Mesothelial cell of epicardium (in vitro differentiated cells): Measurements from ENCODE around the gene MT1F. TPM values are rescaled to one million over a fixed set of nuclear protein-coding genes. Genes with fewer than 3 reads are reported as not detected.
"Not testable (repeated sequence)": the region's sequence is repeated elsewhere in the genome, so short reads cannot be mapped to it uniquely, and the experiment has no call there.

Experiments
- DNase-seq, 2 experiments: peaks; one replicate each; pipeline ENCODE4 v3.0.0; 2021; ENCODE audit warnings: low spot score in 2 of 2; ENCODE audit not compliant: unreplicated experiment in 2 of 2
- H3K27ac Mint-ChIP-seq: 2 replicates; pipeline ENCODE4 v1.8.0; 2021; ENCODE audit warnings: mixed read lengths
- H3K27me3 Mint-ChIP-seq: 2 replicates; pipeline ENCODE4 v1.8.0; 2021; ENCODE audit warnings: low read depth, mixed read lengths
- H3K36me3 Mint-ChIP-seq: 2 replicates; pipeline ENCODE4 v1.8.0; 2021; ENCODE audit warnings: mixed read lengths
- H3K4me1 Mint-ChIP-seq: 2 replicates; pipeline ENCODE4 v1.8.0; 2021; ENCODE audit warnings: mixed read lengths
- H3K4me3 Mint-ChIP-seq: 2 replicates; pipeline ENCODE4 v1.8.0; 2021; ENCODE audit warnings: mild to moderate bottlenecking, moderate library complexity, mixed read lengths
- H3K9me3 Mint-ChIP-seq: 2 replicates; pipeline ENCODE4 v1.8.0; 2021; ENCODE audit warnings: mixed read lengths
- total RNA-seq: library from RNA; stranded (reverse); gene quantifications from 3 replicates; pipeline ENCODE4 v1.2.1, GENCODE V29; 2021
- TF ChIP-seq, protein P1 (sequence below): fragments of 200-600 bp; sonication (generic); IDR thresholded peaks from one replicate; pipeline ENCODE4 v1.5.0; 2021; ENCODE audit warnings: antibody characterized with exemption; ENCODE audit not compliant: unreplicated experiment

MT1F gene
- total RNA-seq, 1 donor from 2014 or later, result 0.63 TPM

DNA sequence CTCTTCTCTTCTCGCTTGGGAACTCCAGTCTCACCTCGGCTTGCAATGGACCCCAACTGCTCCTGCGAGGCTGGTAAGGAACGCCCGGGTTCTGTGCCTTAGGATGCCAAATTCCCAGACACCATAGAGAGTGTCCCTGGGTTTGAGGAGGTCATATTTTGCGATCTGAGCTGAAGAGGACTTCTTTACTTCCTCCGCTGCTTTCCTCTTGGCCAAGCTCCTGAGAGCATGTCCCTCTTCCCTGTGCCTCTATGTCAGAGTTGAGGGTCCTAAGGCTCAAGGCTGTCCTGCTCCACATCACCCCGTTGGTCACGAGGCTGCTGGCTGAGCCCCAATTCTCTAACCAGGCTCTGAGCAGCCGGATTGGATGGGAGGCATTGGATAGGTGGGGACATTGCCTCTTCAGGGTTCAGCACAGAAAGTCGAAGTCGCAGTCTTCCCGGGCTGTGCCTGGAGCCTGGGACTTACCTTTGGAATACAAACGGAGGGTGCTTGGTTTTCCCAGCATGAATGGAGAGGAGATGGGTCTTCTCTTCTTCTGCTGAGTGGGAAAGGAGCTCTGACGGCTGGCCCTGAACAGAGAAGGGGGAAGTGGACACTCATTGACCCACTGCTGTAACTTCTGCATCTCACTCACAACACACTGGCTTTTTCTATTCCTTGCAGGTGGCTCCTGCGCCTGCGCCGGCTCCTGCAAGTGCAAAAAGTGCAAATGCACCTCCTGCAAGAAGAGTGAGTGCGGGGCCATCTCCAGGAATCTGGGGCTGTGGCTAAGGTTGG, 12.3 kb downstream of the MT1F start:
- Mint-ChIP-seq H3K4me3 (no peak overlapping the region), H3K27ac (no peak overlapping the region), H3K4me1 (peaks cover 9% of the 10 kb centered on the region), H3K9me3 (no peaks in the 10 kb centered on the region), H3K36me3 (no peaks in the 10 kb centered on the region), H3K27me3 (peaks cover 98% of the 10 kb centered on the region)
- no peak for DNase-seq
- TF ChIP-seq, protein P1, sequence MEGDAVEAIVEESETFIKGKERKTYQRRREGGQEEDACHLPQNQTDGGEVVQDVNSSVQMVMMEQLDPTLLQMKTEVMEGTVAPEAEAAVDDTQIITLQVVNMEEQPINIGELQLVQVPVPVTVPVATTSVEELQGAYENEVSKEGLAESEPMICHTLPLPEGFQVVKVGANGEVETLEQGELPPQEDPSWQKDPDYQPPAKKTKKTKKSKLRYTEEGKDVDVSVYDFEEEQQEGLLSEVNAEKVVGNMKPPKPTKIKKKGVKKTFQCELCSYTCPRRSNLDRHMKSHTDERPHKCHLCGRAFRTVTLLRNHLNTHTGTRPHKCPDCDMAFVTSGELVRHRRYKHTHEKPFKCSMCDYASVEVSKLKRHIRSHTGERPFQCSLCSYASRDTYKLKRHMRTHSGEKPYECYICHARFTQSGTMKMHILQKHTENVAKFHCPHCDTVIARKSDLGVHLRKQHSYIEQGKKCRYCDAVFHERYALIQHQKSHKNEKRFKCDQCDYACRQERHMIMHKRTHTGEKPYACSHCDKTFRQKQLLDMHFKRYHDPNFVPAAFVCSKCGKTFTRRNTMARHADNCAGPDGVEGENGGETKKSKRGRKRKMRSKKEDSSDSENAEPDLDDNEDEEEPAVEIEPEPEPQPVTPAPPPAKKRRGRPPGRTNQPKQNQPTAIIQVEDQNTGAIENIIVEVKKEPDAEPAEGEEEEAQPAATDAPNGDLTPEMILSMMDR, result no peak

DNA sequence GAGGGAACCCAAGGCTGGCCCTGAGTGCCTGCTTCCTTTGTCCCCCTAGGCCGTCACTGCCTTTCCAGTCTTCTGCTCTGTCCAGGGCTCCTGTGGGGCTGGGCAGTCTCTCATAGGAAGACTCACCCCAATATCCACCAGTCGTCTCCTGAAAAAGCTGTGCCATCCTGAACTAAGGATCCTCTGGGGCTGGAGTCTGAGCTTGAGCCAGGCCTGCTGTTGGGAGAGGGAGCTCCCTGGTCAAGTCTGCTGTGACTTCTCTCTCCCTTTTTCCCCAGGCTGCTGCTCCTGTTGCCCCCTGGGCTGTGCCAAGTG, 12.8 kb downstream of the MT1F start:
- Mint-ChIP-seq H3K27ac (no peak overlapping the region), H3K4me3 (no peak overlapping the region), H3K36me3 (no peaks in the 10 kb centered on the region), H3K4me1 (peaks cover 13% of the 10 kb centered on the region), H3K27me3 (peaks cover 98% of the 10 kb centered on the region), H3K9me3 (no peaks in the 10 kb centered on the region)
- DNase-seq, result no peak
- TF ChIP-seq, protein P1, result no peak

DNA sequence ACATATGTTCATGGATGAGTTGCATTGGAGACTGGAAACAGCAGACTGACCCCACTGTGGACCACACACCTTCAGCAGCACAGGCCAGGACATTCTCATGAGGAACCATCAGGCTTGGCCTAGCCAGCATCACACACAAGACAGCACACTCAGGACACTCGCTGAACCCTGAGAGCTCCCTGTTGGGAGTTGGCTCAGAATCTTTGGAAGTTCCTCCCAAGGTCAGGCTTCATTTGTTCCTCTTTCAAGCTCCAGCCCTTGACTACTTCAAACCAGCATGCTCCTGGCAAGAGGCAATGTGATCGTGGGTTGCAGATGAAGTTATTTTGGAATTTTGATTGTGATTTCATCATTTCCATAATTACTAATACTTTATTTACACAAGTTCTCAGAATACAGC, 13.9 kb downstream of the MT1F start:
- H3K27ac Mint-ChIP-seq, H3K4me3 Mint-ChIP-seq, DNase-seq, H3K36me3 Mint-ChIP-seq, H3K9me3 Mint-ChIP-seq: not testable (repeated sequence)
- peaks cover 18% of the 10 kb centered on the region for H3K4me1 Mint-ChIP-seq
- peaks cover 98% of the 10 kb centered on the region for H3K27me3 Mint-ChIP-seq

DNA sequence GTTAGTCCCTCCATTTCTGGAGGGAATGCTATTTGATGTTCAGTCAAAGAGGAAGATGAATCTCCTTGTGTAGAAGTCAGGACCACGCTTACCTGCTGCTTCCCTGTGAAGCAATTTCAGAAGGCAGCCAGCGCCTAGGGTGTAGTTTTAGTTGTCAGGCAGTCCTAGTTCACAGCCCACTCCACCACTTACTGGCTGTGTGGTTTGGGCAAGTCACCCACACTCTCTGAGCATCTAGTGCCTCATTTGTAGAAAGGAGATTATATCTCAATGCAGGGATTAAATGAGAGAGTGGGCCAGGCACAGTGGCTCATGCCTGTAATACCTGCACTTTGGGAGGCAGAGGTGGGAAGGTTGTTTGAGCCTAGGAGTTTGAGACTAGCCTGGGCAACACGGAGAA, 14.4 kb downstream of the MT1F start:
- Mint-ChIP-seq H3K27me3 (peaks cover 98% of the 10 kb centered on the region), H3K4me1 (peaks cover 18% of the 10 kb centered on the region)
- DNase-seq, H3K36me3 Mint-ChIP-seq, H3K4me3 Mint-ChIP-seq, H3K27ac Mint-ChIP-seq, H3K9me3 Mint-ChIP-seq: not testable (repeated sequence)

DNA sequence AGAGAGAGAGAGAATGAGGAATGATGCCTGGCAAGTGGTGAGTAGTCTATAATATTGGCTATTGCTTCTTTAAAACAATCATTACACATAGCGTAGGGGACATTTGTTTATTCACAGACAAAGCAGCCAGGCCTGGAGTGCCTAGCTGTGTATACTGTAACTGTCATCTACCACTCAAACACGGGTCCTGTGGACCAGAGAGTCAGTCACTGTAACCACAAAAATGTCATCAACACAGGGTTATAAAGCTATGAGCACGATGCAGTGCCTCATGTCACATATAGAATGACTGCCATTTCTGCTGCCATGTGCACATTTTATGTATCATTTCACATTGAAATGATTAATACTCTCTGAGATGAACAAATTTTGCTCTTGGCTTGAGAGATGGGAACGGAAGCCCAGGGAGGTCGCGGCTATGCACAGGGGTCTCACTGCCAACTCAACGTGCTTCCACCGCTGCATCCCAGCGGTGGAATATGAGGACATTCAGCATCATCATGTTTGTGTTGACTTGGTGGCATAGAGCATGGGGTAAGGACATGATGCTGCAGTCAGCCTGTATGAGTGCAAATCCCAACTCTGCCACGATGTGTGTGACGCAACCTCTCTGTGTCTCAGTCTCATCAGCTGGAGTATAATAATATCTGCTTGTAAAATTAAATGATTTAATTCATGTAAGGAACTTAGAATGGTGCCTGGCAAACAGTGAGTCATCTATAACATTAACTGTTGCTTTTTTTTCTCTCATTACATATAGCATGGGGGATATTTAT, 15.2 kb downstream of the MT1F start:
- no peaks in the 10 kb centered on the region for H3K9me3 Mint-ChIP-seq
- peaks cover 99% of the 10 kb centered on the region for H3K27me3 Mint-ChIP-seq
- no peak for DNase-seq
- no peak overlapping the region for H3K4me3 Mint-ChIP-seq
- H3K36me3 Mint-ChIP-seq, result no peaks in the 10 kb centered on the region
- H3K4me1 Mint-ChIP-seq, result peaks cover 18% of the 10 kb centered on the region
- no peak overlapping the region for H3K27ac Mint-ChIP-seq
- TF ChIP-seq, protein P1, result no peak

DNA sequence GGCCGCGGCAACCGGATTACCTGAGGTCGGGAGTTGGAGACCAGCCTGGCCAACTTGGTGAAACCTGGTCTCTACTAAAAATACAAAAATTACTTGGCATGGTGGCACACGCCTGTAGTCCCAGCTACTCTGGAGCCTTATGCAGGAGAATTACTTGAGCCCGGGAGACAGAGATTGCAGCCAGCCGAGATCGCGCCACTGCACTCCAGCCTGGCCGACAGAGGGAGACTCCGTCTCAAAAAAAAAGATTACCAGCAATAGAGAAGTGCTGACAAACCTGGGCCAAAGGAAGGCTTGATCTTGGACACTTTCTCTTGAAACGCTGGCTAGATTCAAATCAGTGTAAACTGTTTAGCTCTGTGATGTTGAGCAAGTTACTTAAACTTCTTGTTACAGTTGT, 16.2 kb downstream of the MT1F start:
- Mint-ChIP-seq H3K4me1 (peaks cover 18% of the 10 kb centered on the region), H3K36me3 (no peaks in the 10 kb centered on the region), H3K9me3 (no peaks in the 10 kb centered on the region), H3K27ac (no peak overlapping the region), H3K4me3 (no peak overlapping the region), H3K27me3 (peaks cover 92% of the 10 kb centered on the region)
- no peak for DNase-seq
- TF ChIP-seq, protein P1, result no peak

DNA sequence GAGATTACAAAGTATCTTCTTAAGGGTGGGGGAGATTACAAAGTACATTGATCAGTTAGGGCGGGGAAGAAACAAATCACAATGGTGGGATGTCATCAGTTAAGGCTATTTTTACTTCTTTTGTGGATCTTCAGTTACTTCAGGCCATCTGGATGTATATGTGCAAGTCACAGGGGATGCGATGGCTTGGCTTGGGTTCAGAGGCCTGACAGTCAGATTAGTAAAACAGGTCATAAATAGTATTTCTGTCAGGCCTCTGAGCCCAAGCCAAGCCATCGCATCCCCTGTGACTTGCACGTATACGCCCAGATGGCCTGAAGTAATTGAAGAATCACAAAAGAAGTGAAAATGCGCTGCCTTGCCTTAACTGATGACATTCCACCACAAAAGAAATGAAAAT, 16.8 kb downstream of the MT1F start:
- not testable (repeated sequence) for H3K4me3 Mint-ChIP-seq, H3K9me3 Mint-ChIP-seq, H3K36me3 Mint-ChIP-seq, DNase-seq, H3K27ac Mint-ChIP-seq
- Mint-ChIP-seq H3K4me1 (peaks cover 18% of the 10 kb centered on the region), H3K27me3 (peaks cover 88% of the 10 kb centered on the region)
